D341Med (cell line): ENCODE measurements around the gene NCKAP1.

Experiments
- DNase-seq: peaks from one replicate; pipeline ENCODE4 v3.0.0; 2012; ENCODE audit warnings: low spot score

Gene NCKAP1

GRCh38 chr2:182951948-182952663 lies 86.2 kb downstream of the NCKAP1 start:
- DNase-seq = no peak

- no peak for DNase-seq
Measured at GRCh38 chr2:182950546-182950945, 87.7 kb downstream of the NCKAP1 start.

GRCh38 chr2:182949572-182950189 lies 88.6 kb downstream of the NCKAP1 start:
- no peak for DNase-seq

GRCh38 chr2:182949052-182949451 lies 89.2 kb downstream of the NCKAP1 start:
- no peak for DNase-seq

GRCh38 chr2:182946958-182947369 lies 91.3 kb downstream of the NCKAP1 start:
- DNase-seq = peak; percentile 42

- DNase-seq = no peak
Measured at GRCh38 chr2:182943339-182943738, 94.9 kb downstream of the NCKAP1 start.

- no peak for DNase-seq
Measured at GRCh38 chr2:182942756-182943155, 95.5 kb downstream of the NCKAP1 start.

GRCh38 chr2:182941919-182942318 lies 96.3 kb downstream of the NCKAP1 start:
- DNase-seq = peak; percentile 37

GRCh38 chr2:182941121-182941722 lies 97.0 kb downstream of the NCKAP1 start:
- DNase-seq = peak; percentile 27

- DNase-seq = no peak
Measured at GRCh38 chr2:182937870-182938269, 100.4 kb downstream of the NCKAP1 start.

- no peak for DNase-seq
Measured at GRCh38 chr2:182933629-182934028, 104.6 kb downstream of the NCKAP1 start.

- DNase-seq = no peak
Measured at GRCh38 chr2:182929972-182930371, 108.3 kb downstream of the NCKAP1 start.

GRCh38 chr2:182924306-182924705 lies 114.0 kb downstream of the NCKAP1 start:
- DNase-seq = no peak

GRCh38 chr2:182921234-182921633 lies 117.0 kb downstream of the NCKAP1 start:
- no peak for DNase-seq

- no peak for DNase-seq
Measured at GRCh38 chr2:182920631-182921056, 117.6 kb downstream of the NCKAP1 start.

GRCh38 chr2:182920089-182920488 lies 118.2 kb downstream of the NCKAP1 start:
- no peak for DNase-seq

- DNase-seq = no peak
Measured at GRCh38 chr2:182918961-182919652, 119.2 kb downstream of the NCKAP1 start.

GRCh38 chr2:182917924-182918323 lies 120.3 kb downstream of the NCKAP1 start:
- no peak for DNase-seq

GRCh38 chr2:182916417-182916816 lies 121.8 kb downstream of the NCKAP1 start:
- no peak for DNase-seq

GRCh38 chr2:182915369-182916326 lies 122.6 kb downstream of the NCKAP1 start:
- peak; percentile 26 for DNase-seq

- DNase-seq = no peak
Measured at GRCh38 chr2:182914852-182915251, 123.4 kb downstream of the NCKAP1 start.

- DNase-seq = no peak
Measured at GRCh38 chr2:182913064-182913463, 125.2 kb downstream of the NCKAP1 start.
